Stomach (tissue), 9 donors: Measurements from ENCODE around the gene OTOP1. TPM values are rescaled to one million over a fixed set of nuclear protein-coding genes. Genes with fewer than 3 reads are reported as not detected.
"Not testable (repeated sequence)": the region's sequence is repeated elsewhere in the genome, so short reads cannot be mapped to it uniquely, and the experiment has no call there.

Source experiments
- DNase-seq, 2 donors: peaks; one replicate each; pipeline versions ENCODE4 v3.0.0 to v3.0.0-alpha.2; 2013 to 2019
- H3K27ac ChIP-seq, 5 donors: fragments of 200-600 bp in 4 of 5; sonication (generic) in 4 of 5; one replicate each; pipeline ENCODE4 v1.5.1; 2013 to 2019; ENCODE audit warnings: mild to moderate bottlenecking in 1 of 5, moderate library complexity in 1 of 5
- H3K27me3 ChIP-seq, 3 donors: fragments of 200-600 bp; sonication (generic); one replicate each; pipeline ENCODE4 v1.5.1; 2017 to 2019; ENCODE audit warnings: mixed run types in 1 of 3
- H3K36me3 ChIP-seq, 4 donors: fragments of 200-600 bp; sonication (generic); 1 replicate in 3 of 4; 2 replicates in 1 of 4; pipeline ENCODE4 v1.5.1; 2016 to 2019
- H3K4me1 ChIP-seq, 4 donors: fragments of 200-600 bp; sonication (generic); one replicate each; pipeline ENCODE4 v1.5.1; 2016 to 2019
- H3K4me3 ChIP-seq, 4 donors: fragments of 200-600 bp; sonication (generic) in 3 of 4; one replicate each; pipeline ENCODE4 v1.5.1; 2016 to 2019; ENCODE audit warnings: mild to moderate bottlenecking in 1 of 4
- H3K9me3 ChIP-seq, 4 donors: fragments of 200-600 bp; sonication (generic); one replicate each; pipeline ENCODE4 v1.5.1; 2016 to 2019
- EP300 ChIP-seq: sonication (generic); formaldehyde crosslinking; IDR thresholded peaks from one replicate; pipeline ENCODE4 v1.6.1; 2017; ENCODE audit warnings: antibody characterized with exemption
- POLR2A ChIP-seq, 4 donors: fragments of 450-650 bp; IDR thresholded peaks; one replicate each; pipeline ENCODE4 v1.6.1; 2016; ENCODE audit warnings: antibody characterized with exemption in 4 of 4, control low read depth in 2 of 4, mild to moderate bottlenecking in 1 of 4, moderate library complexity in 1 of 4
- POLR2AphosphoS5 ChIP-seq, 3 donors: sonication (generic); formaldehyde crosslinking; IDR thresholded peaks; one replicate each; pipeline ENCODE4 v1.6.1; 2016; ENCODE audit warnings: antibody characterized with exemption in 3 of 3
- WGBS, 5 donors: extraction: QIAGEN DNeasy Blood & Tissue Kit in 3 of 5; methylation state at CpG; one replicate each; pipeline versions ENCODE4 v1.1.5 to v1.1.7; 2013 to 2018; 5-methylcytosine and 5-hydroxymethylcytosine counted together
- intact Hi-C: fragments of 100-400 bp; cut with DNase I; formaldehyde crosslinking; loops from one replicate; pipeline ENCODE4 v1.15.1; 2023; ENCODE audit warnings: low total_unique reads
- polyA plus RNA-seq, 3 donors: library from polyadenylated mRNA; stranded (reverse); fragments of 200-250 nt; gene quantifications; one replicate each; pipeline ENCODE4 v1.2.3, GENCODE V29; 2013
- total RNA-seq, 5 donors: library from RNA; depleted of rRNA; stranded (reverse); fragments of >200 nt; gene quantifications; one replicate each; pipeline versions ENCODE4 v1.1.0 to v1.2.3, GENCODE V29; 2014 to 2016
- TF ChIP-seq, protein P1 (sequence below), 7 experiments: fragments of 450-650 bp in 4 of 7; fragments of 200-600 bp in 3 of 7; sonication (generic) in 3 of 7; IDR thresholded peaks; one replicate each; pipeline ENCODE4 v1.5.1; 2016 to 2019; ENCODE audit warnings: antibody characterized with exemption in 7 of 7, control low read depth in 2 of 7, mild to moderate bottlenecking in 1 of 7
- donor health status: healthy with polysubstance abuse.
- donor health status: Bipolar disorder and iron deficiency.
- donor health status: healthy.

Gene OTOP1
- total and polyA plus RNA-seq, 8 donors, result not detected

DNA sequence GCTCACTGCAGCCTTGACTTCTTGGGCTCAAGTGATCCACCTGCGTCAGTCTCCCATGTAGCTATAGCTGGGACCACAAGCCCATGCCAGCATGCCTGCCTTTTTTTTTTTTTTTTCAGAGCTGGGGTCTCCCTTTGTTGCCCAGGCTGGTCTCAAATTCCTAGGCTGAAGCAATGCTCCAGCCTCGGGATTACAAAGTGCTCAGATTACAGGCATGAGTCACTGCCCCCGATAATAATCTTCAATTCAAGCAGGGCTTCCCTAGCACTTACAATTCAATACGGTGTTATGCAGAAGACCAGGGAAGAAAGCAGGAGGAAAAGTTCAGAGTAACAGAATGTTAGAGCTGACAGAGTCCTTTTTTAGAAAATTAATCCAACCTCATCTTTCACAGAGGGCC lies 26.1 kb downstream of the OTOP1 start:
- no peaks in the 10 kb centered on the region for H3K4me1 ChIP-seq
- no peaks in the 10 kb centered on the region for H3K36me3 ChIP-seq
- H3K27me3 ChIP-seq, result peaks cover 0 to 35% (median 0%) of the 10 kb centered on the region in 3 donors
- no peak overlapping the region for H3K27ac ChIP-seq
- intact Hi-C loops, result no loop called here
- no peak for DNase-seq
- TF ChIP-seq EP300 (no peak), POLR2AphosphoS5 (IDR thresholded peaks at IDR 0.05) (no peak), POLR2A (IDR thresholded peaks at IDR 0.05) (no peak)
- TF ChIP-seq, protein P1, sequence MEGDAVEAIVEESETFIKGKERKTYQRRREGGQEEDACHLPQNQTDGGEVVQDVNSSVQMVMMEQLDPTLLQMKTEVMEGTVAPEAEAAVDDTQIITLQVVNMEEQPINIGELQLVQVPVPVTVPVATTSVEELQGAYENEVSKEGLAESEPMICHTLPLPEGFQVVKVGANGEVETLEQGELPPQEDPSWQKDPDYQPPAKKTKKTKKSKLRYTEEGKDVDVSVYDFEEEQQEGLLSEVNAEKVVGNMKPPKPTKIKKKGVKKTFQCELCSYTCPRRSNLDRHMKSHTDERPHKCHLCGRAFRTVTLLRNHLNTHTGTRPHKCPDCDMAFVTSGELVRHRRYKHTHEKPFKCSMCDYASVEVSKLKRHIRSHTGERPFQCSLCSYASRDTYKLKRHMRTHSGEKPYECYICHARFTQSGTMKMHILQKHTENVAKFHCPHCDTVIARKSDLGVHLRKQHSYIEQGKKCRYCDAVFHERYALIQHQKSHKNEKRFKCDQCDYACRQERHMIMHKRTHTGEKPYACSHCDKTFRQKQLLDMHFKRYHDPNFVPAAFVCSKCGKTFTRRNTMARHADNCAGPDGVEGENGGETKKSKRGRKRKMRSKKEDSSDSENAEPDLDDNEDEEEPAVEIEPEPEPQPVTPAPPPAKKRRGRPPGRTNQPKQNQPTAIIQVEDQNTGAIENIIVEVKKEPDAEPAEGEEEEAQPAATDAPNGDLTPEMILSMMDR (IDR thresholded peaks at IDR 0.05), result no peak
- 37 to 54% (median 44%) methylated on average over 4 of the region's 4 CpGs for WGBS, 5 donors
- peaks cover 0 to 6% (median 0%) of the 10 kb centered on the region in 4 donors for H3K9me3 ChIP-seq
- H3K4me3 ChIP-seq, result no peak overlapping the region

GRCh38 chr4:4195354-4195753 lies 31.4 kb downstream of the OTOP1 start:
- H3K27ac ChIP-seq, result no peak overlapping the region
- H3K4me3 ChIP-seq, result no peak overlapping the region
- no peaks in the 10 kb centered on the region for H3K36me3 ChIP-seq
- 79 to 97% (median 91%) methylated on average over 3 of the region's 3 CpGs for whole genome bisulfite sequencing, 5 donors
- H3K9me3 ChIP-seq, result peaks cover 0 to 6% (median 0%) of the 10 kb centered on the region in 4 donors
- H3K27me3 ChIP-seq, result peaks cover 0 to 6% (median 0%) of the 10 kb centered on the region in 3 donors
- H3K4me1 ChIP-seq, result no peaks in the 10 kb centered on the region
- TF ChIP-seq POLR2A (IDR thresholded peaks at IDR 0.05) (no peak), POLR2AphosphoS5 (IDR thresholded peaks at IDR 0.05) (no peak), EP300 (no peak)
- TF ChIP-seq, protein P1 (IDR thresholded peaks at IDR 0.05), result no peak
- intact Hi-C loops, result no loop called here
- no peak for DNase-seq

DNA sequence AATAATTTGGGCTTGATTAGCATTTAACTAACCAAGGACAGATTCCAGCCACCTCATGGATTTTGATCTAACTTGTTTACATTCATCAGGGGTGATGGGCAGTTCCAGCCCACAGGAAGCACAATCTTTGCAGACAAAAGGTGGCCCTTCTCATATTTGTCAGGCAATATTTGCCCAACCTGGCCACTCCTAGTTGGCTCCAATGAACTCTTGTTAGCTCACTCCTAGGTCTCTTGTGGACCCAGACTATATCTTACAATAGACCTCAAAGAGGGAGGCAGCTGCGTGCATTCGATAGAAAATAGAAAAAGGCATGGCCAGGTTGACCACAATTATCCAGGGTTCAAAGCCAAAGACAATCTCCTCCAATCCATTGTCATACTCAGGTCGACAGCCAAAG lies 38.2 kb downstream of the OTOP1 start:
- H3K27ac ChIP-seq, intact Hi-C loops, H3K4me3 ChIP-seq, H3K9me3 ChIP-seq, H3K4me1 ChIP-seq, H3K36me3 ChIP-seq: not testable (repeated sequence)
- DNase-seq, result peak in 1 of 2 donors; percentile 26
- WGBS, 5 donors, result 21 to 73% (median 50%) methylated on average over 3 of the region's 3 CpGs
- H3K27me3 ChIP-seq, result peaks cover 0 to 12% (median 0%) of the 10 kb centered on the region in 3 donors

DNA sequence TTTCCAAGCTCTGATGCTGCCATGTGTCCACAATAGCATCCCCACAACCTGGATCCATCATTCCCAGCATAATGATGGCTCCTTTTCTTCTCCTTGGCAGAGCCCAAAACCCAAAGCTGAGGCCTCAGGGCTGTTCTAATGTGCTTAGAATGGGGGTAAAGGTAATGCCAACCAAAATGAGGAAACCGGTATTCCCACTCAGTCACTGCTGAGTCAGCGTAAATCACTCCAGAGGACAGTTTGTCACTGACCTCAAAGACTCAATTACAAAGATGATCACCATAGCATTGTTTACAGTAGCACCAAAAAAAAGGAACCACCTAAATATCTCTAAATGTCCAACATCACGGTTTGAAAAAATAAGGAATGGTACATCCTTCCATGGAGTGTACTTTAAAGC lies 41.2 kb downstream of the OTOP1 start:
- Histone ChIP-seq H3K27ac (no peak overlapping the region), H3K27me3 (peaks cover 0 to 23% (median 0%) of the 10 kb centered on the region in 3 donors), H3K36me3 (no peaks in the 10 kb centered on the region), H3K4me3 (no peak overlapping the region), H3K4me1 (no peaks in the 10 kb centered on the region), H3K9me3 (no peaks in the 10 kb centered on the region)
- no peak for DNase-seq
- intact Hi-C loops, result no loop called here
- TF ChIP-seq EP300 (no peak), POLR2AphosphoS5 (IDR thresholded peaks at IDR 0.05) (no peak)
- TF ChIP-seq, protein P1 (IDR thresholded peaks at IDR 0.05), result no peak
- WGBS, 5 donors, result 74 to 84% (median 76%) methylated on average over 3 of the region's 3 CpGs

DNA sequence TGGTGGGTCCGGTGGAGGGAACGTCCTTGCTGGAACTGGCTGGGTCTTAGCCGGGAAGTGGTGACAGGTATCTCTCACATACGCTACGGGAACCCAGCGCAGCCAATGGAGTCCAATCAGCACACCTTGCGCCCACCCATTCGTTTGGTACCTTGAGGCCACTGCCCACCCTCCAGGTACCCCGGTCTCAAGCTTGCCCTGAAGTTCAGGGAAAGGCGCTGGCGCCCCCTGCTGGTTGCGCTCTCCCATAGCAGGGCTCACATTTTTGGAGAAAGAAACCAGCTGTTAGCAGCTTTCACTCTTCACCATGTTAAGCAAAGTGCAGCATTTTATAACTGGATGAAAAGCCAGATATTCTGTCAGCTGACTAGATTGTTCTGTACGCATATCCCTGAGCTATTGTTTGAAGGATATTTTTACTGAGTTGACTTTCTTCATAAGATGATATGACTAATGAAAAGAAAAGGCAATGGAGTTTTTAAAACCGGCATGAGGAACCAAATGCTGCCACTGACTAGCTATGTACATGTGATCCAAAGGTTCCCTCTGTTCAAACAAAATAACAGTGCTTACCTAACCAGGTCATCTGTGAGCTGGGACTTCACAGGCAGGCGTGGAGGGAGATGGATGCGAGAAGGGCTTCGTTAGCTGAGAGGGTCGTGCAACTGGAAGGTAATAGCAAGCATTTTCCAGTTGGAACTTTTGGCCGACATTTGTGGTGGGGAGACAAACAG lies 43.7 kb downstream of the OTOP1 start:
- no peak overlapping the region for H3K4me3 ChIP-seq
- TF ChIP-seq EP300 (no peak), POLR2A (IDR thresholded peaks at IDR 0.05) (no peak), POLR2AphosphoS5 (IDR thresholded peaks at IDR 0.05) (no peak)
- TF ChIP-seq, protein P1 (IDR thresholded peaks at IDR 0.05), result peak in 4 of 7 experiments; percentile 32 to 49 (median 44)
- no peaks in the 10 kb centered on the region for H3K9me3 ChIP-seq
- intact Hi-C loops, result no loop called here
- peak in 1 of 2 donors; percentile 45 for DNase-seq
- H3K36me3 ChIP-seq, result no peaks in the 10 kb centered on the region
- peaks cover 0 to 23% (median 0%) of the 10 kb centered on the region in 3 donors for H3K27me3 ChIP-seq
- WGBS, 5 donors, result 42 to 47% (median 44%) methylated on average over 15 to 19 of the region's 19 CpGs
- H3K27ac ChIP-seq, result no peak overlapping the region
- no peaks in the 10 kb centered on the region for H3K4me1 ChIP-seq
